HT1080 (cell line): ENCODE results near the gene NYNRIN. TPM values are rescaled to one million over a fixed set of nuclear protein-coding genes. Genes with fewer than 3 reads are reported as not detected.
"Not testable (repeated sequence)": the region's sequence is repeated elsewhere in the genome, so short reads cannot be mapped to it uniquely, and the experiment has no call there.

ENCODE experiments used
- DNase-seq: peaks from one replicate; pipeline ENCODE4 v3.0.0-alpha.2; 2015; ENCODE audit warnings: low read depth
- polyA plus RNA-seq, 2 experiments: library from polyadenylated mRNA; depleted of rRNA; stranded (reverse); fragments of >200 nt; gene quantifications; 2 replicates each; pipeline ENCODE4 v1.2.3, GENCODE V29; 2015
- total RNA-seq: library from RNA; depleted of rRNA; stranded (reverse); fragments of >200 nt; shearing (Covaris generic); gene quantifications from 2 replicates; pipeline ENCODE4 v1.2.3, GENCODE V29; 2014; rRNA removed

The NYNRIN gene
- 0.03 and 0.05 TPM in 2 replicates for total RNA-seq
- 0.01 and 0.02 TPM in 2 replicates for polyA plus RNA-seq (2015; cell fraction: cytosol; rRNA removed)
- 0.04 and 0.15 TPM in 2 replicates for polyA plus RNA-seq (2015; cell fraction: nucleus; rRNA removed)

DNA sequence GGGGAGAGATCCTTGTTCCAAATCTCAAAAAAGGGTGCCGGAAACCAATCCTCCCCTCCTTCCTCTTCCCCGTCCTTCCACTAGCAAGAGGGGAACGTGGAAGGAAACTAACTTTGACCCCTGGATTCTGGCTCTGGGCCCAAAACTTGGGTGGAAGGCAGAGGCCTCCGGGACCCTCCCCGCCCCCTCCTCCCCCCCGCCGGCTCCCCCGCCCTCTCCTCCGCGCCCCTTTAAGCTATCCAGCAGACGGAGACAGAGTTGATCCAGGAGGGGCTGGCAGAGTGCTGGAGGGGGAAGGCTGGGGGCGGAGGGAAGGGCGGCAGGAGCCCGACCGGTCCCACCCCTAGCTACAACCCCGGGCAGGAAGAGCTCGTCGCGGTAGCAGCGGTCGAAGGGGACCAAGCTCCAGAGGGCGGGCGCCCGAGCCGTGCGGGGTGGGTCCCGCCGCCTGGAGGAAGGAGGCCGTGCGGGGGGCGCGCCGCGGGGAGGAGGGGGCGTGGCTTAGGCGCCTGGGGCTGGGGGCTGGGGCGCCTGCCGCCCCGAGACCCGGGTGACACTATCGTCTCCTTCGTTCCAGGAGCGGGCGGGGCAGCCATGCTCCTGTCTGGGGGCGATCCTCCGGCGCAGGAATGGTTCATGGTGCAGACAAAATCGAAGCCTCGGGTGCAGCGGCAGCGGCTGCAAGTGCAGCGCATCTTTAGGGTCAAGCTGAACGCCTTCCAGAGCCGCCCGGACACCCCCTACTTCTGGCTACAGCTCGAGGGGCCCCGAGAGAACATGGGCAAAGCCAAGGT lies at the start of gene NYNRIN:
TSS of gene NYNRIN (plus strand) at position 351 of the 794 bp plus-strand sequence. CDS start at position 595, 244 bp downstream.
- DNase-seq: no peak

DNA sequence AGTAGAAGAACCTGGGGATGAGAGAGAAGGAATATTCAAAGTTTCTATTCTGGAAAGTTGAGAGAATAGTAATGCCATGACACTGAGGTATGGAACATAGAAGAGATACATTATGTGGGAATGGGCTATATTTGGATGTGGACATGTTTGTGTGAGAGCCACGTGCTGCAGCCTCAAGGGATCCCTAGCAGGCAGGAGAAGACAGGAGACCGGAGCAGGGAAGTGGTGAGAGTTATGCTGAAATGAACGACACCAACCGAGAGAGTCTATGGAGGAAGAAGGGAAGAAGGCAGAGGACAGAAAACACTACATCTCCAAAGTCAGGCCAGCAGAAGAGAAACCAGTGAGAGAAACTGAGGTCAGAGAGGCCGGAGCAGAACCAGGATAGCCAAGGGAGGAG lies 49.1 kb upstream of the NYNRIN start:
- no peak for DNase-seq

GRCh38 chr14:24351517-24351916 lies 47.3 kb upstream of the NYNRIN start:
- no peak for DNase-seq

DNA sequence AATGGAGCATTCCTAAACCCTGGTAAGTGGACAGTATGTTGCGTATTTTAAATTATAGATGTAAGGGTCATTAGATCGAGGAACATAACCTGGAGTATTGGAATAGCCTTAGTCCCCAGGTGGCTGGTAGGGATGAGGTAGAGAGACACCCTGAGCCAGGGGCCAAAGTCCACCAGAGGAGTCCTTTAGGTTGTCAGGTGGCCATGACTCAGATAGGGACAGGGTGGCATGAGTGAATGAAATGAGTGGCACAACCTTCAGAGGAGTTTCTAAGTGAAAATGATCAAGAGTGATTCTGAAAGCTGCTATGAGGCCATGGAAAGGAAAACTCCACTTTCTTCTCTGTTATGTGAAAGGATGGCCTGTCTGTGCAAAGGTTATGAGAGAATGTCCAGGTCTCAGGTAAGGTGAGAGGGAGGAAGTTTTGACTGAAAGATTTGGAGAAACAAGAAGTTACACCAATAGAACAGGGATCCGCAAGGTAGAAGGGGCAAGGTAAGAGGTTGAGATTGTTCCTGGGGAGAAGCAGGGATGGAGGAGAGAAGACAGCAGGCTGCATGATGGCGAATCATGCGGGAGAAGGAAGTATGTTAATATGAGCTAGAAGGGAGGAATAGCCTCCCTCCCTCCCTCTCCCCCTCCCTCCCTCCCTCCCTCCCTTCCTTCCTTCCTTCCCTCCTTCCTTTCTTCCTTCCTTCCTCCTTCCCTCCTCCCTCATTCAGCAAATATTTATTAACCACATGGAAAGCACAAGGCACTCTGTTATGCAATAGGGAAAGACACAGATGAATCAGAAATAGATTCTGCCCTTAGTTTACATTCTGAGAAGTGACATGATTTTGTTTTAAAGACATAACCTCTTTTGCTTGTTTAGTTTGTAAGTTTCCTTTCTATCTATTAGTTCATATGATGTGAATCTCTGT lies 45.0 kb upstream of the NYNRIN start:
- no peak for DNase-seq

- DNase-seq: not testable (repeated sequence)
Observed at GRCh38 chr14:24354482-24354825, 44.3 kb upstream of the NYNRIN start.

- DNase-seq: no peak
Observed at GRCh38 chr14:24355009-24355408, 43.8 kb upstream of the NYNRIN start.

DNA sequence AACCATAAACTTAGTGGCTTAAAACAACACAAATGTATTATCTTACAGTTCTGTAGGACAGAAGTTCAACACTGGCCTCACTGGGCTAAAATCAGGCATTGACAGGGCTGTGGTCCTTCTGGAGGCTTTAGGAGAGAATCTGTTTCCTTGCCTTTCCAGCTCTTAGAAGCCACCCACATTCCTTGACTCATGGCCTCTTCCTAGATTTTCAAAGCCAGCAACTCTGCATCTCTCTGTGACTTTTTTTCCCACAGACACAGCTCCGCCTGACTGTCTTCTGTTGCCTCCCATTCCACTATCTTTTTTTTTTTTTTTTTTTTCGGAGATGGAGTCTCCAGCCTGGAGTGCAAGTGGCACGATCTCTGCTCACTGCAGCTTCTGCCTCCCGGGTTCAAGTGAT lies 42.6 kb upstream of the NYNRIN start:
- DNase-seq: no peak

DNA sequence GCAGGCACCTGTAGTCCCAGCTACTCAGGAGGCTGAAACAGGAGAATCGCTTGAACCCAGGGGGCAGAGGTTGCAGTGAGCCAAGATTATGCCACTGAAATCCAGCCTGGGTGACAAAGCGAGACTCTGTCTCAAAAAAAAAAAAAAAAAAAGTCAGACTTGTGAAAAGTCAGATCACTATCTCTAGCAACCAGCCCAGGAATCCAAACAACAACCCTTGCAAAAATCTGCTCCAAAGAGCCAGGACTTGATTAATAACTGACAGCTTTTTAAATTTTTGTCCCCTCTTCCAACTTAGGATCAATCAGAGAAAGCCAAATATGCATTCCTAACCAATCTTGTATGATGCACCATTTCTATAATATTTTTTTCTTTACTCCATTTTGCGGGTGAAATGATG lies 38.5 kb upstream of the NYNRIN start:
- no peak for DNase-seq

DNA sequence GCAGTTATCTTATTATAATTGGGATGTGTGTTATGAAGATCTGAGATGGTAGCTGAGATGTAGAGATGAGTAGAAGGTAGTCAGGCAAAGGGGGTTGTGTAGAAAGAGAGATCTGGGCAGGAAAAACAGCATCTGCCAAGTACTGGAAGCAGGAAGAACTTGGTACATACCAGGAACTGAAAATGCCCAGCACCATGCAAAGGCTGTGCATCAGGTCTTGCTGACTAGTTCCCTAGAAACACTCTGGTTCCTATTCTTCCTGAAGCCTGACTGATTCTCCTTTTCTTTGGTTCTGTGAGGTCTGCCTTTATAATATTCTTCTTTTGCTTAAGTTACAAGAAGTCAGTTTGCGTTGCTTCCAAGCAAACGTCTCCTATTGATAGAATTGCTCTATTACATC lies 37.5 kb upstream of the NYNRIN start:
- no peak for DNase-seq

DNA sequence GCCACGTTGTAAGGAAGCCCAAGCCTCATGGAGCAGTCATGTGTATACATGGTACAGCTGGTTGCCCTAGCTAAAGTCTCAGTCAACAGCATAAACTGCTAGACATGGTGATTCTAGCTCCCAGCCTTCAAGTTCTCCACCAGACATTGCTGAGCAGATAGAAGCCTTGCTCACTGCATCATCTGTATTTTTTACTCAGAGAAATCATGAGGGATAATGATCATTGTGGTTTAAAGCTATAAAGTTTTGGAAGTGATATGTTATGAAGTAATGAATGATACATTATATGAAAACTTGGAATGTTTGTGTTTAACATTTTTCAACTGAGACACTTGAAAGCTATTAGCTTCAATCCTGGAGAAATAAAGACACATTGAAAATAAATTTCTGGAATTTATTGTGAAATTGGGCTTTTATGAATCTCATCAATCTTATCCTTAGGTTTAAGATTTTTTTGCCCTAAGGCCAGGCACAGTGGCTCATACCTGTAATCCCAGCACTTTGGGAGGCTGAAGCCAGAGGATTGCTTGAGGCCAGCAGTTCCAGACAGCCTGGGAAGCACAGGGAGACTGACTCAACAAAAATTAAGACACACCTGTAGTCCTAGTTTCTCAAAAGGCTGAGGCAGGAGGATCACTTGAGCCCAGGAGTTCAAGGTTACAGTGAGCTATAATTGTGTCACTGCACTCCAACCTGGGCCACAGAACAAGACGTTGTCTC lies 36.4 kb upstream of the NYNRIN start:
- DNase-seq: no peak

GRCh38 chr14:24363401-24363800 lies 35.4 kb upstream of the NYNRIN start:
- DNase-seq: no peak

DNA sequence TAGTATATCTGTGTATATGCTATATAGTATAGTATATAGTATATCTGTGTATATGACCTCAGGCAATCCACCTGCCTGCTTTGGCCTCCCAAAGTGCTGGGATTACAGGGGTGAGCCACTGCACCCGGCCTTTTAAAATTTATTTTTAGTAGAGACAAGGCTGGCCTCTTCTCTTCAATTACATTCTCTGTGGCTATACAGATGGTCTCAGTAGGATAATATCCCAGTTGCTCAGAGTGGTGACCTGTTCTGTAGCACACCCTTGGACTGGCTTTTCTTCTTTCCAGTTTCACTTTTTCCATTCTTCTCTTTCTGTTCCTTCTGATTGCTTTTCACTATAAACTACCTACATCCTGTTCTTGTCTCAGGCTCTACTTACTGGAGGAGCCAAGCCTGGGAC lies 34.0 kb upstream of the NYNRIN start:
- no peak for DNase-seq

- DNase-seq: peak; percentile 79
Observed at GRCh38 chr14:24365600-24366412, 33.0 kb upstream of the NYNRIN start.

GRCh38 chr14:24366413-24366720 lies 32.4 kb upstream of the NYNRIN start:
- no peak for DNase-seq

- DNase-seq: peak; percentile 26
Observed at GRCh38 chr14:24366721-24367513, 31.9 kb upstream of the NYNRIN start.

DNA sequence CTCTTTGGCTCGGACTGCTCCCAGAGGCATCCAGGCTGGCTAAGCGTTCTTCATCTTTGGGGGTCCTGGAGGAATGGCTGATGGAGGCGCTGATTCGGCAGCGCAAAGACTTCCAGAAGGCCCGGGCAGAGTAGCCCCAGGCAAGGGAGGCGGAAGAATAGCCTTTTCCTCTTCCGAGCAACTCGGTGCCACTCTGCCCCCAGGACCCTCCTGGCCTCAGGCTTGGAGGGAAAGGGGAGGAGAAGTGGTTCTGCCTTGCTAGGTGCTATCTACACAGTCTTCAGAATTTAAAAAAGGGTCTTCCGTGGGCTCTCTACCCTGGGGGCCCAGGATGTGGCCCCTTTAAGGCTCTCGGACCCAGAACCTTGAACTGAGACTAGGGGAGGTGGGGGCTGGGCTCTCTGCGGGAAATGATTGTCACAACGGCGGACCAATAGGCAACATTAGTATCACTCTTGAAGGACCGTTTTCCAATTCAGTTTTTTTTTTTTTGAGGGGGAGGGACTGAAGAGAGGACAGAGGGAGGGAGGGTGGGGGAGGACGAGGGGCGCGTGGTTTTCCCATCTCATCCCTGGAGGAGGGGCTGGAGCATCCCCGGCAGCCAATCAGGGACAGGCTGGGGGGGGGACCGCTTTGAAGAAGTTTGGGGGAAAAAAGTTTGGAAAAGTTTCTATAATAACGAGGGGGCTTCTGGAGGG lies 31.1 kb upstream of the NYNRIN start, which contains the start of gene NFATC4:
TSS of gene NFATC4 (plus strand) at position 671 of the 698 bp plus-strand sequence. CDS start 157 bp downstream, outside the sequence.
- no peak for DNase-seq

DNA sequence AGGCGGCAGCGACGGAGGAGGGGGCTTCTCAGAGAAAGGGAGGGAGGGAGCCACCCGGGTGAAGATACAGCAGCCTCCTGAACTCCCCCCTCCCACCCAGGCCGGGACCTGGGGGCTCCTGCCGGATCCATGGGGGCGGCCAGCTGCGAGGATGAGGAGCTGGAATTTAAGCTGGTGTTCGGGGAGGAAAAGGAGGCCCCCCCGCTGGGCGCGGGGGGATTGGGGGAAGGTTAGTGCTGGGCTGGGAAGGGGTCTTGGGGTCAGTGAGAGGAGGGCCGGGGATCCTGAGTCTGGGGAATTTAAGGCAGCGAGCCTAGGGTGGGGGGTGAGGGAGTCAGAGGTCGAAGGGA lies 30.6 kb upstream of the NYNRIN start:
- DNase-seq: no peak

GRCh38 chr14:24368562-24369252 lies 30.1 kb upstream of the NYNRIN start:
- no peak for DNase-seq

GRCh38 chr14:24369463-24369862 lies 29.3 kb upstream of the NYNRIN start:
- no peak for DNase-seq
